K562 (cell line): ENCODE measurements around the gene ACSS2. TPM values are rescaled to one million over a fixed set of nuclear protein-coding genes. Genes with fewer than 3 reads are reported as not detected.

ENCODE experiments used
- ATAC-seq: fragments of 200-7000 bp; cut with Tn5 transposase; 3 replicates; pipeline ENCODE4 v1.9.1; 2020; ENCODE audit warnings: moderate library complexity
- Bru-seq: library from RNA; stranded (reverse); fragments of 400-500 nt; gene quantifications from one replicate; lab custom pipeline; 2021; lab: Mats Ljungman, UMichigan
- BruChase-seq, 2 experiments: library from RNA; stranded (reverse); fragments of 400-500 nt; gene quantifications; one replicate each; lab custom pipeline; 2021; lab: Mats Ljungman, UMichigan
- BruUV-seq: library from RNA; stranded (reverse); fragments of 400-500 nt; replicated peaks from 2 replicates; lab custom pipeline; 2021; lab: Mats Ljungman, UMichigan
- CTCF ChIA-PET: fragments of 300-600 bp; formaldehyde crosslinking; extraction: SDS; loops from one replicate; lab custom pipeline; 2021; ENCODE audit warnings: low intra/inter-chr PET ratio; lab: Yijun Ruan, JAX
- POLR2A ChIA-PET: fragments of 300-600, 350-650 bp; sonication (Branson Sonifier 250); formaldehyde crosslinking; extraction: SDS; loops from one replicate; lab custom pipeline; 2021; ENCODE audit warnings: antibody characterized with exemption, inconsistent platforms; lab: Yijun Ruan, JAX
- DNase-seq, 4 experiments: peaks; one replicate each; pipeline versions ENCODE4 v3.0.0 to v3.0.0-alpha.2; 2011 to 2018; ENCODE audit warnings: low spot score in 3 of 4, mixed read lengths in 3 of 4; ENCODE audit errors: extremely low read depth in 1 of 4
- FAIRE-seq: peaks from 2 replicates; lab custom pipeline; 2011; peaks lifted over from hg19 to GRCh38; lab: Jason Lieb, UNC
- H2AFZ ChIP-seq: 2 replicates; pipeline ENCODE4 v1.6.0; 2011; ENCODE audit warnings: low read depth, low read length, control low read depth, inconsistent platforms
- H3K27ac ChIP-seq: fragments of 200-600 bp; 3 replicates; pipeline ENCODE4 v1.8.0; 2011; ENCODE audit warnings: low read depth, mild to moderate bottlenecking, control low read depth, inconsistent platforms, low read length, moderate library complexity, mixed read lengths; ENCODE audit errors: extremely low read depth
- H3K27me3 ChIP-seq, 2 experiments: fragments of 300-600 bp in 1 of 2; 2 replicates in 1 of 2; 3 replicates in 1 of 2; pipeline versions ENCODE4 v1.6.0 to v1.8.0; 2011; ENCODE audit warnings: inconsistent platforms in 2 of 2, low read length in 2 of 2, mild to moderate bottlenecking in 1 of 2, mixed read lengths in 1 of 2, moderate library complexity in 1 of 2; ENCODE audit not compliant: control insufficient read depth in 2 of 2, insufficient read depth in 2 of 2
- H3K36me3 ChIP-seq: fragments of 300-600 bp; 3 replicates; pipeline ENCODE4 v1.8.0; 2011; ENCODE audit warnings: mild to moderate bottlenecking, low read length, inconsistent platforms; ENCODE audit not compliant: control insufficient read depth, insufficient read depth
- H3K4me1 ChIP-seq, 2 experiments: fragments of 200-600 bp in 1 of 2; replicated peaks in 1 of 2; 2 replicates in 1 of 2; 3 replicates in 1 of 2; pipeline versions ENCODE4 v1.5.1 to v1.8.0; 2011; ENCODE audit warnings: inconsistent platforms in 2 of 2, low read length in 2 of 2, mild to moderate bottlenecking in 1 of 2, mixed read lengths in 1 of 2, moderate library complexity in 1 of 2; ENCODE audit not compliant: control insufficient read depth in 2 of 2, insufficient read depth in 2 of 2
- H3K4me2 ChIP-seq: 2 replicates; pipeline ENCODE4 v1.6.1; 2011; ENCODE audit warnings: low read length, control low read depth, inconsistent platforms, mixed read lengths; ENCODE audit not compliant: insufficient read depth
- H3K4me3 ChIP-seq: fragments of 200-600 bp; sonication (generic), shearing (Covaris generic); 2 replicates; pipeline ENCODE4 v1.5.1; 2016; ENCODE audit warnings: control low read depth, inconsistent platforms
- H3K79me2 ChIP-seq: fragments of 200-600 bp; 3 replicates; pipeline ENCODE4 v1.8.0; 2011; ENCODE audit warnings: low read length, inconsistent platforms; ENCODE audit not compliant: control insufficient read depth, insufficient read depth
- H3K9ac ChIP-seq, 2 experiments: 2 replicates each; pipeline versions ENCODE4 v1.6.0 to v1.6.1; 2011; ENCODE audit warnings: low read depth in 2 of 2, low read length in 2 of 2, control low read depth in 1 of 2, inconsistent platforms in 1 of 2, mild to moderate bottlenecking in 1 of 2, mixed read lengths in 1 of 2; ENCODE audit not compliant: insufficient read depth in 1 of 2
- H3K9me1 ChIP-seq: one replicate; pipeline ENCODE4 v1.6.0; 2011; ENCODE audit warnings: inconsistent platforms, mild to moderate bottlenecking, low read length, moderate library complexity; ENCODE audit not compliant: control insufficient read depth, insufficient read depth
- H3K9me3 ChIP-seq: replicated peaks from 2 replicates; pipeline ENCODE4 v1.5.1; 2011; ENCODE audit warnings: low read depth, low read length, inconsistent platforms; ENCODE audit not compliant: control insufficient read depth, insufficient read depth
- H4K20me1 ChIP-seq: replicated peaks from 2 replicates; pipeline ENCODE4 v1.6.1; 2011; ENCODE audit warnings: low read length, inconsistent platforms, mixed read lengths; ENCODE audit not compliant: control insufficient read depth, insufficient read depth
- DACH1 ChIP-seq: fragments of 450-650 bp; IDR thresholded peaks from 2 replicates; pipeline ENCODE4 v1.6.1; 2018; ENCODE audit not compliant: partially characterized antibody
- EP400 ChIP-seq: fragments of 450-650 bp; IDR thresholded peaks from 2 replicates; pipeline ENCODE4 v1.6.1; 2017; ENCODE audit warnings: antibody characterized with exemption, mild to moderate bottlenecking, moderate library complexity
- MTA1 ChIP-seq: fragments of 450-650 bp; IDR thresholded peaks from 2 replicates; pipeline ENCODE4 v1.6.1; 2017; ENCODE audit warnings: borderline replicate concordance
- WGBS: fragments of 100-300 bp; shearing (Covaris generic); methylation state at CpG from one replicate; pipeline ENCODE4 v1.1.6; 2016; ENCODE audit warnings: low coverage, mixed read lengths; ENCODE audit not compliant: insufficient coverage; ENCODE audit errors: missing lambda C conversion rate; 5-methylcytosine and 5-hydroxymethylcytosine counted together
- in situ Hi-C: fragments of 300-500 bp; cut with MboI; formaldehyde crosslinking; loops from 4 replicates; pipeline ENCODE4 v1.15.0; 2018; ENCODE audit warnings: inconsistent platforms, mixed read lengths
- intact Hi-C: fragments of 100-400 bp; cut with micrococcal nuclease; formaldehyde crosslinking; loops from 2 replicates; pipeline ENCODE4 v1.14.2; 2022
- long read RNA-seq, 3 experiments: library from polyadenylated mRNA in 2 of 3; library from RNA in 1 of 3; unstranded in 2 of 3; stranded (forward) in 1 of 3; transcript quantifications; one replicate each; pipeline ENCODE4 v2.0.0, GENCODE V29; 2019 to 2022
- polyA minus RNA-seq, 3 experiments: library from RNA; depleted of rRNA, polyadenylated mRNA; stranded (reverse); fragments of >200 nt; gene quantifications; 2 replicates each; pipeline ENCODE4 v1.2.3, GENCODE V29; 2011
- polyA plus RNA-seq, 8 experiments: library from polyadenylated mRNA; depleted of rRNA in 4 of 8; stranded (reverse) in 5 of 8; unstranded in 3 of 8; fragments of >200 nt; fragmentation: Nextera tagmentation in 2 of 8; fragmentation: Illumina TruSeq in 1 of 8; extraction: Ambion mirVana in 2 of 8; extraction: Trizol in 1 of 8; gene quantifications; 2 replicates each; pipeline versions ENCODE4 v1.2.1 to v1.2.3, GENCODE V29; 2011 to 2014; ENCODE audit warnings: inconsistent platforms in 1 of 8, missing spikeins in 1 of 8
- total RNA-seq, 7 experiments: library from RNA; depleted of rRNA in 6 of 7; stranded (reverse); fragments of >200 nt in 6 of 7; fragmentation: Illumina TruSeq in 2 of 7; extraction: Trizol in 2 of 7; gene quantifications; 2 replicates each; pipeline versions ENCODE4 v1.2.1 to v1.2.3, GENCODE V29; 2011 to 2021; ENCODE audit warnings: low replicate concordance in 1 of 7
- TF ChIP-seq, protein P1 (sequence below): fragments of 250-450 bp; sonication (Bioruptor Pico); IDR thresholded peaks from 2 replicates; pipeline ENCODE4 v1.4.0; 2020

ACSS2 gene, protein sequence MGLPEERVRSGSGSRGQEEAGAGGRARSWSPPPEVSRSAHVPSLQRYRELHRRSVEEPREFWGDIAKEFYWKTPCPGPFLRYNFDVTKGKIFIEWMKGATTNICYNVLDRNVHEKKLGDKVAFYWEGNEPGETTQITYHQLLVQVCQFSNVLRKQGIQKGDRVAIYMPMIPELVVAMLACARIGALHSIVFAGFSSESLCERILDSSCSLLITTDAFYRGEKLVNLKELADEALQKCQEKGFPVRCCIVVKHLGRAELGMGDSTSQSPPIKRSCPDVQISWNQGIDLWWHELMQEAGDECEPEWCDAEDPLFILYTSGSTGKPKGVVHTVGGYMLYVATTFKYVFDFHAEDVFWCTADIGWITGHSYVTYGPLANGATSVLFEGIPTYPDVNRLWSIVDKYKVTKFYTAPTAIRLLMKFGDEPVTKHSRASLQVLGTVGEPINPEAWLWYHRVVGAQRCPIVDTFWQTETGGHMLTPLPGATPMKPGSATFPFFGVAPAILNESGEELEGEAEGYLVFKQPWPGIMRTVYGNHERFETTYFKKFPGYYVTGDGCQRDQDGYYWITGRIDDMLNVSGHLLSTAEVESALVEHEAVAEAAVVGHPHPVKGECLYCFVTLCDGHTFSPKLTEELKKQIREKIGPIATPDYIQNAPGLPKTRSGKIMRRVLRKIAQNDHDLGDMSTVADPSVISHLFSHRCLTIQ
- 516 and 596 TPM in 2 replicates for total RNA-seq (2011; cell fraction: chromatin; rRNA removed; ENCODE audit: low replicate concordance)
- total RNA-seq (2011; cell fraction: nucleolus; rRNA removed), result 361 and 396 TPM in 2 replicates
- 372 and 398 TPM in 2 replicates for total RNA-seq (2011; cell fraction: nucleoplasm; rRNA removed)
- 94.3 and 97.9 TPM in 2 replicates for total RNA-seq (2014; rRNA removed)
- 49.5 and 52.9 TPM in 2 replicates for total RNA-seq (2014; rRNA removed; fragmentation: Illumina TruSeq; extraction: Trizol)
- 43.7 and 48.6 TPM in 2 replicates for total RNA-seq (2015; rRNA removed; fragmentation: Illumina TruSeq; extraction: Trizol)
- total RNA-seq (2021), result 64.0 and 66.2 TPM in 2 replicates
- 246 and 419 TPM in 2 replicates for polyA plus RNA-seq (2011; rRNA removed)
- 192 and 432 TPM in 2 replicates for polyA plus RNA-seq (2011; cell fraction: cytosol; rRNA removed)
- polyA plus RNA-seq (2011; cell fraction: nucleus; rRNA removed), result 526 and 978 TPM in 2 replicates
- 73.5 and 75.8 TPM in 2 replicates for polyA plus RNA-seq (2012)
- 64.0 and 77.6 TPM in 2 replicates for polyA plus RNA-seq (2014; fragmentation: Illumina TruSeq; extraction: Trizol)
- polyA plus RNA-seq (2014; fragmentation: Nextera tagmentation; extraction: Ambion mirVana), result 10 to 100 TPM; 21.9 to 26.5 TPM
- 78.4 and 81.5 TPM in 2 replicates for polyA plus RNA-seq (2014; rRNA removed)
- 306 and 390 TPM in 2 replicates for polyA minus RNA-seq (2011; rRNA and poly(A)+ RNA removed)
- 144 and 252 TPM in 2 replicates for polyA minus RNA-seq (2011; cell fraction: cytosol; rRNA and poly(A)+ RNA removed)
- polyA minus RNA-seq (2011; cell fraction: nucleus; rRNA and poly(A)+ RNA removed), result 250 and 495 TPM in 2 replicates
- Bru-seq, nascent RNA, result percentile 72 among the genes with signal in this experiment
- BruChase-seq, experiment 1, labeled RNA remaining after a 2-hour chase, result percentile 72 among the genes with signal in this experiment
- percentile 90 among the genes with signal in this experiment for BruChase-seq, experiment 2, labeled RNA remaining after a 6-hour chase
- long read RNA-seq, experiment 1, transcript ACSS2-202 (18 exons, 3,065 nt), result major isoform, 68 of 119 reads
- long read RNA-seq, experiment 1, partial matches to known transcripts, result 30 of 119 reads
- long read RNA-seq, experiment 1, other reads (novel, unspliced or antisense), result 19 of 119 reads
- long read RNA-seq, experiment 2, partial matches to known transcripts, result 36 of 92 reads
- long read RNA-seq, experiment 2, other reads (novel, unspliced or antisense), result 54 of 92 reads
- long read RNA-seq, experiment 3, transcript ACSS2-202 (18 exons, 3,065 nt), result major isoform, 16 of 34 reads
- long read RNA-seq, experiment 3, partial matches to known transcripts, result 7 of 34 reads
- long read RNA-seq, experiment 3, other reads (novel, unspliced or antisense), result 11 of 34 reads

- no peaks in the 10 kb centered on the region for H4K20me1 ChIP-seq
- H2AFZ ChIP-seq, result peak within 1 kb of the TSS; percentile 89
- CTCF ChIA-PET, result interaction anchor here (0.7 kb wide), 1 partner anchor 339 kb away, joined by 7 read pairs; no protein-coding TSS in a partner anchor
- no peaks in the 10 kb centered on the region for H3K9me3 ChIP-seq
- POLR2A ChIA-PET, result interaction anchor here (0.5 to 2.8 kb wide), 10 partner anchors 11 to 1405 kb away, joined by 3 to 14 read pairs (median 4); partner anchors contain the start of gene NCOA6
- in situ Hi-C loops, result no loop called here
- H3K9me1 ChIP-seq, result no peaks in the 10 kb centered on the region
- TSS peak; percentile 73 for BruUV-seq
- peaks cover 10% of the 10 kb centered on the region; the same call in 2 of the 3 replicates for H3K36me3 ChIP-seq
- peak within 1 kb of the TSS; percentile 85 for H3K27ac ChIP-seq
- intact Hi-C loops, result loop anchor here (10.0 kb wide), 1 partner anchor 388 kb away; no protein-coding TSS in a partner anchor
- H3K9ac ChIP-seq, result peak within 1 kb of the TSS; percentile 89 to 98
- peak within 1 kb of the TSS; percentile 99 for H3K4me2 ChIP-seq
- no peaks in the 10 kb centered on the region; a peak in 1 of 5 replicates for H3K27me3 ChIP-seq
- H3K4me1 ChIP-seq, result peaks cover 43 to 45% of the 10 kb centered on the region in 2 experiments; a peak in 4 of 5 replicates
- DNase-seq, result peak in 2 of 4 experiments; percentile 27 to 96
- peak; percentile 60 for ATAC-seq
- peak within 1 kb of the TSS; percentile 90 for H3K4me3 ChIP-seq
- 1% methylated on average over 59 of the region's 63 CpGs for WGBS
- H3K79me2 ChIP-seq, result peaks cover 50% of the 10 kb centered on the region
- peak; percentile 96 for FAIRE-seq
- TF ChIP-seq DACH1 (no peak), EP400 (no peak), MTA1 (no peak)
- TF ChIP-seq, protein P1, sequence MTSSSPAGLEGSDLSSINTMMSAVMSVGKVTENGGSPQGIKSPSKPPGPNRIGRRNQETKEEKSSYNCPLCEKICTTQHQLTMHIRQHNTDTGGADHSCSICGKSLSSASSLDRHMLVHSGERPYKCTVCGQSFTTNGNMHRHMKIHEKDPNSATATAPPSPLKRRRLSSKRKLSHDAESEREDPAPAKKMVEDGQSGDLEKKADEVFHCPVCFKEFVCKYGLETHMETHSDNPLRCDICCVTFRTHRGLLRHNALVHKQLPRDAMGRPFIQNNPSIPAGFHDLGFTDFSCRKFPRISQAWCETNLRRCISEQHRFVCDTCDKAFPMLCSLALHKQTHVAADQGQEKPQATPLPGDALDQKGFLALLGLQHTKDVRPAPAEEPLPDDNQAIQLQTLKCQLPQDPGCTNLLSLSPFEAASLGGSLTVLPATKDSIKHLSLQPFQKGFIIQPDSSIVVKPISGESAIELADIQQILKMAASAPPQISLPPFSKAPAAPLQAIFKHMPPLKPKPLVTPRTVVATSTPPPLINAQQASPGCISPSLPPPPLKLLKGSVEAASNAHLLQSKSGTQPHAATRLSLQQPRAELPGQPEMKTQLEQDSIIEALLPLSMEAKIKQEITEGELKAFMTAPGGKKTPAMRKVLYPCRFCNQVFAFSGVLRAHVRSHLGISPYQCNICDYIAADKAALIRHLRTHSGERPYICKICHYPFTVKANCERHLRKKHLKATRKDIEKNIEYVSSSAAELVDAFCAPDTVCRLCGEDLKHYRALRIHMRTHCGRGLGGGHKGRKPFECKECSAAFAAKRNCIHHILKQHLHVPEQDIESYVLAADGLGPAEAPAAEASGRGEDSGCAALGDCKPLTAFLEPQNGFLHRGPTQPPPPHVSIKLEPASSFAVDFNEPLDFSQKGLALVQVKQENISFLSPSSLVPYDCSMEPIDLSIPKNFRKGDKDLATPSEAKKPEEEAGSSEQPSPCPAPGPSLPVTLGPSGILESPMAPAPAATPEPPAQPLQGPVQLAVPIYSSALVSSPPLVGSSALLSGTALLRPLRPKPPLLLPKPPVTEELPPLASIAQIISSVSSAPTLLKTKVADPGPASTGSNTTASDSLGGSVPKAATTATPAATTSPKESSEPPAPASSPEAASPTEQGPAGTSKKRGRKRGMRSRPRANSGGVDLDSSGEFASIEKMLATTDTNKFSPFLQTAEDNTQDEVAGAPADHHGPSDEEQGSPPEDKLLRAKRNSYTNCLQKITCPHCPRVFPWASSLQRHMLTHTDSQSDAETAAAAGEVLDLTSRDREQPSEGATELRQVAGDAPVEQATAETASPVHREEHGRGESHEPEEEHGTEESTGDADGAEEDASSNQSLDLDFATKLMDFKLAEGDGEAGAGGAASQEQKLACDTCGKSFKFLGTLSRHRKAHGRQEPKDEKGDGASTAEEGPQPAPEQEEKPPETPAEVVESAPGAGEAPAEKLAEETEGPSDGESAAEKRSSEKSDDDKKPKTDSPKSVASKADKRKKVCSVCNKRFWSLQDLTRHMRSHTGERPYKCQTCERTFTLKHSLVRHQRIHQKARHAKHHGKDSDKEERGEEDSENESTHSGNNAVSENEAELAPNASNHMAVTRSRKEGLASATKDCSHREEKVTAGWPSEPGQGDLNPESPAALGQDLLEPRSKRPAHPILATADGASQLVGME (CRISPR knock-in tag), result 0 out of 2 replicates have a peak, but pooled peaks have one; percentile 53
Measured at GRCh38 chr20:34876406-34877282, at the start of gene ACSS2. ACSS2 (plus strand) TSS chr20:34876612; CDS start chr20:34876646, 34 bp downstream.
